ENCODE data around the gene KNCN.

The KNCN gene

DNA sequence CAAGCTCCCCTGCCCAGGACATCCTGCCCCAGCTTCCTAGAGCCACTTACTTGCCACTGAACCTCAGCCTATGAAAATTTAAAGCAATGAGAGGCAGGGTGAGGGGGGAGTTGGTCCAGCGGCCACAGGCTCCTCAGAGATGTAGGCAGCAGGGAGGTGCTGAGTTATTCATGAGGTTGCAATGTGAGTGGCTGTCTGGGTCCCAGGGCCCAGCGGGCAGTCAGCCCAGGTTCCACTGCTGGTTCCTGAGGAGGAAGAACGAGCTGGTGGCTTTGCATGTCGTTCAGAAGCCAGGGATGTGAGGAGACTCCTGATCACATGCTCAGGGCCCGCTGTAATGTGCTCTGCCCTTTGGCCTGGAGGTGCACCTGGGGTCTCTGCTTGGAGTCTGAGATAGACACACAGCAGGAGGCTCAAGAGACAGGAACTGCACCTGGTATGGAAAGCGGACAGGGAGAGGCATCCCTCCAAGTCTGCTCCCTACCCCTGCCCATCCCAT, at the start of gene KNCN:
Gene KNCN, minus strand, starts transcription at position 51 of the 499 bp plus-strand sequence. CDS start 432 bp downstream, outside the sequence.
- DNase-seq (ENCODE audit: low spot score in 2 of 2), result no peak
- Mint-ChIP-seq H3K9me3 (no peaks in the 10 kb centered on the region), H3K27ac (peak within 1 kb of the TSS; percentile 95), H3K36me3 (peaks cover 10% of the 10 kb centered on the region), H3K4me1 (peaks cover 23% of the 10 kb centered on the region), H3K4me3 (no peak within 1 kb of the TSS)
- no peak for ATAC-seq

DNA sequence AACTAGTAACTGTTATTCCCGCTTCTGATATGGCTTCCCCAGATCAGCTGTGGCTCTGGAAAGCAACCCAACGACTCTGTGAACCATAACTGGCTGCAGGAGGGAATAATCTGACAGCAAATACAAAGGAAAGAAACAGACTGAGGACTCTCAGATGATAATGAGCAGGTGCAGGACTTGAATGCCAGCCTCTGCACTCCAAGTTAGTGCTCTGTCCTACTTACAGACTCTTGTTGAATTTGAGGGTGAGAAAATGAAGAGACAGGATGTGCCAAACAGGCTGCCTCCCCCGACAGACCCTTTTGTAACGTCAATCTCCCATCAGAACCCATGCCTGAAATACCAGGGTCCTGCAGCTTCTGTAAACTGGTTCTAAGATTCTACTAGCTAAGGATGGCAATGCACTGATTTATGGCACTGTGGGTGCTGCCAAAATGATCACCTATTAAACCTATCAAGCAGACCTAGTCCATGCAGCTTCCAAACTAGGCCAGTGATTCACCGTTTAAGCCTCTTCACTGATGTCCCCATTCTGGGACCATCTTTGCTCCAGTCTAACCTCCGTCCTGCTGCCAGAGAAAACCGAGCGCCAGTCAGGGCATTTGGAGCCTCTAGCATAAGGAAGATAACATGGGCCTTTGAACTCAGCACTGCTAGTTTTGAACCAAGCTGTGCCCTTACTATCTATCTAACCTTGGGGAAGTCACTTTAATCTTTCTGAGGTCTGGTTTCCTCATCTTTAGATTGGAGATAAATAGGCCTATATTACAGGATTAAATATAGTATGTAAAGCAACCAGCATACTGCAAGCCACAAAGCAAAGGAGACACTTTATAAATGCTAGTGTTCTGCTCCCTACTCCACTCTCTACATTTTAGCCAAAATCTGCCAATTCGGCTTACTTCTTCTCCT, 47.9 kb upstream of the KNCN start:
- Mint-ChIP-seq H3K4me1 (peaks cover 83% of the 10 kb centered on the region), H3K36me3 (peaks cover 16% of the 10 kb centered on the region), H3K27ac (peak overlapping the region; percentile 81), H3K9me3 (no peaks in the 10 kb centered on the region), H3K4me3 (peak overlapping the region; percentile 18)
- ATAC-seq (no peak), DNase-seq (ENCODE audit: low spot score in 2 of 2) (no peak)

DNA sequence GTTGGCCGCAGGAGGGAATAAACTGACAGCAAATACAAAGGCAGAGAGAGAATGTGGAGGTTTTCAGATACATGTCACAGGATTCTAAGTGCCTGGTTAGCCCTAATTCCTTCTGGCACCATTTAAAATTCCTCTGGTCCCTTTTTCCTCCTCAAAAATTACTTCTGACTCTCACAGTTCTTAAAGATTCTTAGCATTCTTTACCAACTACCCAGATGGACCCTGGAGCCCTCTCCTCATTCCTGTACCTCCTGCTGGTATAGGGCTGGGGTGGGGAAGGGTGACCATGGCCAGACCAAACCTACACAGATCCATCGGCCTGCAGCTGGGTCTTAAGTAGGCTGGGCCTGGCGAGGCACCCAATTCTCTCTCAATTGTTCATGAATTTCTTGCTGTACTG, 45.4 kb upstream of the KNCN start:
- no peak for ATAC-seq
- Mint-ChIP-seq H3K4me1 (peaks cover 84% of the 10 kb centered on the region), H3K9me3 (no peaks in the 10 kb centered on the region), H3K36me3 (peaks cover 34% of the 10 kb centered on the region), H3K27ac (peak overlapping the region; percentile 56), H3K4me3 (no peak overlapping the region)
- DNase-seq (ENCODE audit: low spot score in 2 of 2), result no peak

DNA sequence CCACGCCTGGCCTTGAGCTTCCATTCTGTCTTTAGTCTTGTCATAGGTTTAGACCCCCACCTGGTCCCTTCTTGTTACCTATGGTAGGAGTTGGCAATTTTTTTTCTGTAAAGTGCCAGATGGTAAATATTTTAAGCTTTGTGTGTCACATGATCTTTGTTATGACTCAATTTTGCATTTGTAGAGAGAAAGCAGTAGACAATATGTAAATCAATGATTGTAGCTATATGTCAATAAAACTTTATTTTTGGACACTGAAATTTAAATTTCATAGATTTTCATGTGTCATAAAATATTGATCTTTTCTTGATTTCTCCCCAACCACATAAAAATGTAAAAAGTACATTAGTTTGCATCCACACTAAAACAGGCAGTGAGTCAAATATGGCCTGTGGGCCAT, 44.6 kb upstream of the KNCN start:
- ATAC-seq (no peak), DNase-seq (ENCODE audit: low spot score in 2 of 2) (no peak)
- H3K4me1 Mint-ChIP-seq, result peaks cover 81% of the 10 kb centered on the region
- peaks cover 42% of the 10 kb centered on the region for H3K36me3 Mint-ChIP-seq
- no peaks in the 10 kb centered on the region for H3K9me3 Mint-ChIP-seq
- H3K4me3 Mint-ChIP-seq, result no peak overlapping the region
- H3K27ac Mint-ChIP-seq, result peak overlapping the region; percentile 56

DNA sequence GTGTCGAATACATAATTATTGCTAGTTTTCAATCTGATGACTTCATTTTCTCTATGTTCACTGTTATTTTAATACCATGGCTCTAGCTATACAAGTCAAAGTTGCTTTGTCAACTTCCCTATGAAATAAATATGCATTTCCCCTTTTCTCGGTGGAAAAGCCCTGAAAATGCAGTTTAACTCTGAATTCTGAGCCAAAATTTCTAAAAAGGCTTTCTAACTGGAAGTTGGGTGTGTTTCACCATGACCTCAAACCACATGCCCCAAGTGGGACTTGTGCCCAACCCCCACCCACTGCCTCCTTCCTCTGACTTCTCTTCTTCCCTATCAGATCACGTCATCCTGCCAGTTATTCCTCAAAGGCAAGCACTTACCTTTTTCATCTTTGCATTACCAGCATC, 43.7 kb upstream of the KNCN start:
- no peak for ATAC-seq
- peak overlapping the region; percentile 56 for H3K27ac Mint-ChIP-seq
- H3K36me3 Mint-ChIP-seq, result peaks cover 51% of the 10 kb centered on the region
- H3K4me3 Mint-ChIP-seq, result peak overlapping the region; percentile 30
- no peaks in the 10 kb centered on the region for H3K9me3 Mint-ChIP-seq
- DNase-seq (ENCODE audit: low spot score in 2 of 2), result no peak
- peaks cover 78% of the 10 kb centered on the region for H3K4me1 Mint-ChIP-seq

DNA sequence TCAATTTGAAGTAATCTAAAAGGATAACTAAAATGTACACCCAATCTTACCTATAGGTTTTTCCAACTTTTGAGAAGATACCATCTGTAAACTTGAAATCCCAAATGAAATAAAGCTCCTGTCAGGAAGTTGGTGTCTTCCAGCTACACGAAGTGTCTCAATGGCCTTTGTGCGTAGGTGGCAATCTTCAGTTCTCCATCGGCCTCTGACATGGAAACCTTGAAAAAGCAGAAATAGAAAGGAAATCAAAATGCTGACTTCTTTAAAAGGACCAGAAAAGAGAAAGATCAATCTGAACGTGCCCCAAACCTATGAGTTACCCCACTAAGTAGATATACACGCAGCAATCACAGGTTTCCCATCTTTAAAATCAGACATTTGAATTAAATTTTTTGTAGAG, 42.6 kb upstream of the KNCN start:
- ATAC-seq (no peak), DNase-seq (ENCODE audit: low spot score in 2 of 2) (no peak)
- H3K4me1 Mint-ChIP-seq, result peaks cover 77% of the 10 kb centered on the region
- H3K27ac Mint-ChIP-seq, result peak overlapping the region; percentile 50
- peaks cover 62% of the 10 kb centered on the region for H3K36me3 Mint-ChIP-seq
- no peaks in the 10 kb centered on the region for H3K9me3 Mint-ChIP-seq
- H3K4me3 Mint-ChIP-seq, result no peak overlapping the region

DNA sequence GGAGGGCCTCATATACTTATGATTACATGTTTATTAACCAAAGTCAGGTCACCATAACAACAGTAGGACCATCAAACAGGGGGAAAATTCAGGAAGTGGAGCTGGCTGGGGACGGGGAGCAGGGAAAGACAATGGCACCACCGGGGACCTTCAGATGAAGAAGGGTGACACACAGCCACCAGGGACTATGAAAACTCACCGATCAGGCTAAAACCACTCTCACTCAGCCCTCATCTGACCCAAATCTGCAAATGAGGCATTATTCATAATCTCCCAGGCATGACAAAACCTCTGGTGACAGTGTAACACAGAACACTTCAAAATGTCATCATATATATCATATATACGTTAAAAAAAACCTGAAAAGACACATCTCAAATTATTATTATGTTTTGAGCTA, 41.4 kb upstream of the KNCN start:
- no peak overlapping the region for H3K4me3 Mint-ChIP-seq
- DNase-seq (ENCODE audit: low spot score in 2 of 2), result no peak
- H3K9me3 Mint-ChIP-seq, result no peaks in the 10 kb centered on the region
- ATAC-seq, result peak; percentile 92
- peak overlapping the region; percentile 87 for H3K27ac Mint-ChIP-seq
- H3K36me3 Mint-ChIP-seq, result peaks cover 74% of the 10 kb centered on the region
- peaks cover 68% of the 10 kb centered on the region for H3K4me1 Mint-ChIP-seq

DNA sequence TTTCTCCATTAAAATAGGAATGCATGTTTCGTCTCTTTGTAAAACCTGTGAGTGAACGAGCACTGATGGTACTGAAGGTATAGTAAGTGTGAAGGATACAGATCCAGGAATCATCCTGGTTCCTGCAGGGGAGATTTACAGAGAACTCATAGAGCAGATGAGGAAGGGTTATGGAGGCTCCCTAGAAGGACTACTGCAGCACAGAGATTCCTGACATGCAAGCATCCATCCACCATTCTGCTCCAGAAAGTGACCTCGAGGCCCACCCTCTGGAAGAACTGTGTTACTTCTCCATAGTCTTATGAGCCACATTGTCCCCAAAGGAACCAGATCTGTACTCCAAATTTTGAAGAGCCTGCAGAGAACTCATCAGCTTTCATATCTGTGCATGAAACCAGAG, 38.1 kb upstream of the KNCN start:
- DNase-seq (ENCODE audit: low spot score in 2 of 2), result no peak
- no peaks in the 10 kb centered on the region for H3K9me3 Mint-ChIP-seq
- H3K36me3 Mint-ChIP-seq, result peaks cover 100% of the 10 kb centered on the region
- ATAC-seq, result no peak
- H3K4me3 Mint-ChIP-seq, result no peak overlapping the region
- H3K4me1 Mint-ChIP-seq, result peaks cover 40% of the 10 kb centered on the region
- H3K27ac Mint-ChIP-seq, result peak overlapping the region; percentile 45

DNA sequence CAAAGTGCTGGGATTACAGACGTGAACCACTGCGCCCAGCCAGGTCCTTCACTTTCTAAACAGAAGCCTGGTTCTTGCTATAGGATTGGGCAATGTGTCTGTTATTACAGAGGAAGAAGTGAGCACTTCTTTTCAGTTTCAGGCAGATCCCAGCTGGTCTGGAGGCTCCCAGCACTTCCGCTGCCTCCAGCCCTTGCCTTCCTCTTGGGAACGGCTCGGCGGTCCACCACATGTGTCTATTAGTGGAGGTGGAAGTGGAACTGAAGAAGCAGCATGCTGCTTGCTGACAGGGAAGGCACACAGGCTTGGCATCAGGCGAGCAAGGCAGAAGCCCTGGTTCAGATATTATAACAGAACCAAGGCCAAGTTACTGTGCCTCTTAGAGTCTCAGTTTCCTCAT, 35.6 kb upstream of the KNCN start:
- no peak overlapping the region for H3K27ac Mint-ChIP-seq
- ATAC-seq, result no peak
- no peak overlapping the region for H3K4me3 Mint-ChIP-seq
- H3K4me1 Mint-ChIP-seq, result peaks cover 41% of the 10 kb centered on the region
- no peak for DNase-seq (ENCODE audit: low spot score in 2 of 2)
- no peaks in the 10 kb centered on the region for H3K9me3 Mint-ChIP-seq
- peaks cover 99% of the 10 kb centered on the region for H3K36me3 Mint-ChIP-seq

DNA sequence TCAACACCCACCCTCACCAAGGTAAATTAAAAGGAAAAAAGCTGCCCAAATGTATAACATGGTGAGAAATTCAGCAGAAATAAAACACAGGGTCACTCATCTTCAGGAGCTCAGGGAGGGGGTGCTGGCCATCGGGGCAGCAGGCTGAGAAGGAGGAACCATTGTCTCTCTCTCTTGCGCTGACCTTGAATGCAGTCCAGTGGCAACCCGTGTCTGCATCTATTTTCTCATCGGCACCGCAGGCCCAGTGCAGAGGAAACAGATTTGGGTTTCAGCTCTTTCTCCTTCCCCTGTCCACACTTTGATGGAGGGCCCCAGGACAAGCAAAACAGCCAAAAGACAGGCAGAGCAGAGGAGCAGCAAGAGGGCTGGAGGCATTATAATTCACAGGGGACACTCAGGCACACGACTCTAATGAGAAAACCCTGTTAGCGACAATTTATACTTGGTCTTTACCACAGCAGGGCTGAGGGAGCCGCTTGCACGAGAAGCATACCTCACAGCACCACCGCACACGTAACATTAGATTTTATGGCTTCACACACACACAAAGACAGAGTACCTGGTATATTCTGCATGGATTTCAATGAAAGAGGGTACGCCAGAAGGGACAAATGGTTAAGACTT, 34.0 kb upstream of the KNCN start:
- no peak for DNase-seq (ENCODE audit: low spot score in 2 of 2)
- peaks cover 99% of the 10 kb centered on the region for H3K36me3 Mint-ChIP-seq

DNA sequence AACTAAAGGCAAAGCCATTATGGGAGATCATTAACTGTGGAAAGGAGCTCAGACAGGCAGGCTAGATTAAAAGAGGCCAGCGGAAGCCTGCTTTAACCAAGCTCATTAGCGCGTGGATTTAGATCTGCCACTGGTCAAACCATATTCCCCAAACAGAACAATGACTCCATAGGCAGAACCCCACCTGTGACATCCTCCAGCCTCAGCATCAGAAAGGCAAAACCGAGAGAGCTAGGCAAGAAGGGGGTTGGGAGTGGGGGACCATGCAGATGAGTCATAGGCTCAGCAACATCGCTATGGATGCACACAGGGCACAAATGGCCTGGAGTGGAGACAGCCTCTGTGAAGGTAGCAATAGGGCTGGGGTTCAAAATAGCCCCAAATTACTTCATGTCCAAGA, 32.0 kb upstream of the KNCN start:
- ATAC-seq (no peak), DNase-seq (ENCODE audit: low spot score in 2 of 2) (no peak)
- Mint-ChIP-seq H3K4me3 (no peak overlapping the region), H3K36me3 (peaks cover 97% of the 10 kb centered on the region), H3K4me1 (peaks cover 36% of the 10 kb centered on the region), H3K27ac (peak overlapping the region; percentile 88), H3K9me3 (no peaks in the 10 kb centered on the region)

More for the DNA sequence above, 34.0 kb upstream of the KNCN start:
- Mint-ChIP-seq H3K4me3 (no peak overlapping the region), H3K4me1 (peaks cover 49% of the 10 kb centered on the region), H3K27ac (peak overlapping the region; percentile 18), H3K9me3 (no peaks in the 10 kb centered on the region)
- ATAC-seq, result no peak

DNA sequence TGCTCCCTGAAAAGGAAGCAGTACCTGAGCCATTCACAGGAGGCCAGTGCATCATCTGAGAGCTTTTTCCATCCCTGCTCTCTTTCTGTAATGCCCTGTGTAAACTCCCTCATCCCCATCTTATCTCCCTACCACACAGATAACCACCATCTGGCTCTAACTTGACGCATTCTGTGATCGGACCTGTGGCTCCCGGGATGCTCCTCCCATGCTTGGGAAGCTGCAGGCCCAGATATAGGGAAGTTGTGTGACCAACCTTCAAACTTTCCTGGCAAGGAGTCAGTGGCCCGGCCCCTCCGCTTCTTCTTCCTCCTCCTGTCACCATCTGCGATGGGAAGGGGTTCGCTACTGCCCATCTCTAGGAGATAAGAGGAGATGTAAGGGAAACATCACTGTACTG, 31.5 kb upstream of the KNCN start:
- Mint-ChIP-seq H3K4me1 (peaks cover 38% of the 10 kb centered on the region), H3K36me3 (peaks cover 97% of the 10 kb centered on the region), H3K9me3 (no peaks in the 10 kb centered on the region), H3K27ac (peak overlapping the region; percentile 88), H3K4me3 (peak overlapping the region; percentile 4)
- DNase-seq (ENCODE audit: low spot score in 2 of 2) (no peak), ATAC-seq (no peak)

DNA sequence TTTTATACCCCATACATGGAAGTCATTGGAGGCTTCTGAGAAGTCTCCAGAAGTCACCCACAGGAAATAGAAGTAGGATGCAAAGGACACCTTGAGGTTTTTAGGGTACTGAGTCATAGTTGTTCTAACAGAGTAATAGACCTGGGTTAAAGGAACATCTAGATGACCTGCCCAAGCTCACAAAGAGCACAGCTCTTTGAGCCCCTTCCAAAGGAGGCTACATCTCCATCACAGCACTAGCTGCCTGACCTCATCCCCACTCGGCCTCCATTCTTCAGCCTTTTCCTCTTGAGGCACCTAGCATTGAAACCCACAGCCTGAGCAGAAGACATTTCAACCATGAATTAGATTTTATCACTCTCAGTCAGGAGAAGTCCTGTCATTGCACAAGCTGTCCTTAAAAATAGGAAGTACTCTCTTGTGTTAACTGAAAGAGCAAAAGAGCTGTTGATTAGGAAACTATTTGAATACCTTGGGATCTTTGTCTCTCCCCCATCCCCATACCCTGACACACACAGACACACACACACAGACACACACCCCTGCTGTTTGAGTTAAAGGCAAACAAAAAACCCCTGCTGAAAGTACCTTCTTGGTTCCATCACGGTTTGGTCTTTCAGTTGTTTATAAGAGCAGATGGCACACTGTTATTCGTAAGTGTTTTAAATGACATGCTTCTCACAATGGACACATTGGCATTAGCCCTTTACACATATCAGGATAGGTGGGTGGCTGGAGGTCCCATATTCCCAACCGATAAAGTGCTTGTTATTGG, 30.4 kb upstream of the KNCN start:
- Mint-ChIP-seq H3K4me3 (peak overlapping the region; percentile 62), H3K27ac (peak overlapping the region; percentile 88), H3K4me1 (peaks cover 44% of the 10 kb centered on the region), H3K36me3 (peaks cover 93% of the 10 kb centered on the region), H3K9me3 (no peaks in the 10 kb centered on the region)
- ATAC-seq, result peak; percentile 96
- DNase-seq (ENCODE audit: low spot score in 2 of 2), result peak in 1 of 2 donors; percentile 72

DNA sequence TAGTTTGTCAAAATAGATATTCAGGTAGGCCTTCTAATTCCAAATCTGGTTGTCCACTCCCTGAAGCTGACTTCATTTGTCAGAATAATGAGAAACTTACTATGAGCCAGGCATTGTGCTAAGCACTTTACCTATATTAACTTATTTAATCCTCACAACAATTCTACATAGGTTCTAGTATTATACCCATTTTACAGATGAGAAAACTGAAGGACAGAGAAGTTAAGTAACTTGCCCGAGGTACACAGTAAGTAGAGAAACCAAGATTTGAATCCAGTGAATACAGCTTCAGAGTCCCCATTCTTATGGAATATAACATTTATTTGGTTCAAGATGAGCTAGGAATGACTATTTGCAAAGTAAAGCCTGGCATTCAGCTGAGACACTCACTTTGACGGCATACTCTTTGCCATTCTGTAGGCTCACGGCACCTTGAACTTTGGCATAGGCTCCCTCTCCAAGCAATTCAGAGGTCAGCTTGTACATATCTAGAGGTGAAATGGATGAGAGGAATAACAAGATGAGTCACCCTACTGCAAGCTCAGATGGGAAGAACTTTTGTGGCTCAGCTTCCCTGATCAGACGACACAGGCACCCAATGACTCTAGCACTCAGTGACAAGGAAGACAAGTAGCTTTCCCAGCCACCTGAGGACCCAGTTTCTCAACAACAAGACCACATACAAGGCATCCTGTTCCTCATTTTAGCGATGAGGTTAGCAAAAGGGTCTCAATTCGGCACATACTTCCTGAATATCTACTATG, 28.9 kb upstream of the KNCN start:
- ATAC-seq (no peak), DNase-seq (ENCODE audit: low spot score in 2 of 2) (no peak)
- Mint-ChIP-seq H3K9me3 (no peaks in the 10 kb centered on the region), H3K4me1 (peaks cover 44% of the 10 kb centered on the region), H3K4me3 (peak overlapping the region; percentile 62), H3K36me3 (peaks cover 77% of the 10 kb centered on the region), H3K27ac (peak overlapping the region; percentile 88)
